AG09319 (cell line): ENCODE measurements around the gene FNIP2.

Source experiments
- DNase-seq: peaks from one replicate; pipeline ENCODE4 v3.0.0-alpha.2; 2010; ENCODE audit warnings: low read depth; ENCODE audit errors: extremely low read depth
- CTCF ChIP-seq: IDR thresholded peaks from 2 replicates; pipeline ENCODE4 v1.5.1; 2011; ENCODE audit warnings: low read depth, mild to moderate bottlenecking, inconsistent platforms, low read length, moderate library complexity

Gene FNIP2

GRCh38 chr4:158776106-158776505 is 7.3 kb downstream of the FNIP2 start:
- no peak for TF ChIP-seq CTCF
- DNase-seq = no peak

- no peak for TF ChIP-seq CTCF
- DNase-seq = no peak
Observed at GRCh38 chr4:158777423-158778155, 8.8 kb downstream of the FNIP2 start.

GRCh38 chr4:158778156-158778711 is 9.4 kb downstream of the FNIP2 start:
- DNase-seq = no peak
- TF ChIP-seq CTCF = no peak

- no peak for DNase-seq
- TF ChIP-seq CTCF = no peak
Observed at GRCh38 chr4:158778712-158779111, 9.9 kb downstream of the FNIP2 start.

GRCh38 chr4:158781963-158782362 is 13.1 kb downstream of the FNIP2 start:
- no peak for TF ChIP-seq CTCF
- no peak for DNase-seq

DNA sequence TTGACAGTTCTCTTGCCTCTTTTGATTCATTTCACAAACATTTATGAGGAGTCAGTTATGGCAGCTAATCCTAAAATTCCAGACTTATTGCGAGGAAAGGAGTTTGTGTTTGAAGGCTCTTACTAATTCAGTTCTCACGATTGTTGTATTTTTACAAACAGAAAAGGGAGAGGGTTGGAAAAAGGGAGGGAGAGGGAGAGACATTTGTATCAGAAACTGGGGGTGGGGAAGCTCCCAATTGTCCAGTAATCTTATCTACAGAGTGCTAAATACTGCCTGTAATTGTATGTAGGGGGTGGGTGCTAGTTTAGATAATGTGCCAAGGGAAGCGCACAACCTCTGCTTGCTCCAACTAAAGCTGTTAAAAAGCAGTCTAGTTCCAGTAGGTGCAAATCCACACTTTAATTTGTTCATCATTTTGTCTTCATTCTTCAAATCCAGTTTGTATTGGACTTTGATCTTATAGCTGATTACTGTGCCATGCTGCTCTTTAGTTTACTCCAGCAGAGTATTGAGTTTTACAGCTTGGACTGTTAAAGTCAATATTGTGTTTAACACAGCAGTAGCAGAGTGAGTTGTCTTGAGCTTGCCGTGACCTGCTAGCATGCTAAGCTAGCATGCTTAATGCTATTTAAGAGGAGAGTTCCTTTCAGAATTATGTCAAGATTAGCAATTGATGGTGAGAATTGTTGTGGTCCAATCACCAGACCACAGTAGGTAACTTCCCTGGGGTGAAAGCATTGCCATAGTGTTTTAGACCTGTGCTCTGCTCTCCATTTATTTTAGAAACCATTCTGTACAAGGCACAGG is 13.9 kb downstream of the FNIP2 start:
- DNase-seq = no peak
- no peak for TF ChIP-seq CTCF

DNA sequence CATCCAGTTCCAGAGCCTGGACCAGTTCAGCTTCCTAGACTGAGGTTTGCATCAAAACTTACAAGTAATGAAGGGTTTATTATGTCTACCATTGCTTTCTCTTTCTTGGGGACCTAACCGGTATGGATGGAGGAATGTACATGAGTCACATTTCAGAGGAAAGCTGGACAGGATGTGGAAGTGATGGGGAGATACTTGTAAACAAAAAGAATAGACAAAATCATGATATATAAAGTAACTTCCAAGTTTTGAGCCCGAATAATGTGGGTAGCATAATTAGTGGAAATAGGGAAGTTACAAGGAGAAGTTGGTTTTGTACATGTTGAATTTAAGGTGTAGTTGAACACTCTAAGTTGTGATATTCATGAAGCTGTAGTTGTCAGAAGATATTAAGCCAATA is 15.0 kb downstream of the FNIP2 start:
- no peak for DNase-seq
- TF ChIP-seq CTCF = no peak
